NCI-H774 (cell line): Measurements from ENCODE around the gene ABCA10.
"Not testable (repeated sequence)": the region's sequence is repeated elsewhere in the genome, so short reads cannot be mapped to it uniquely, and the experiment has no call there.

Experiments
- DNase-seq: peaks from one replicate; lab custom pipeline; 2025; lab: John Stamatoyannopoulos, UW

The ABCA10 gene

DNA sequence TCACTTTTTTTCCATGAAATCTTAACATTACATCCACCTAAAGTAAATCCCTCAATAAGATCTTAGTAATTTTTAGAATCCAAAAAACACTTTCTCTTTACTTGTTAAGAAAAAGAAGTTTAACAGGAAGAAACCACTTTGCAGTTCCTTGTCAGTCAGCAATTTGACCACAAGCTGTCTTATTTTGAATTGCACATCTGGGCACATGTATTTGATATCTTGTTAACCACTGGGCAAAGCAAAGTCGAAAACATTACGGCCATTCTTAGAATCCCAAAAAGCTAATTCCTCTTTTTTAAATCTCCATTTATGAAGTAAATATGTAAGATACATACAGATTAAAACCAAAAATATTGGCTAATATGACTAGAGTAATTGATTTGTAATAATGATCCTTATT, 1.1 kb downstream of the ABCA10 start:
- no peak for DNase-seq

DNA sequence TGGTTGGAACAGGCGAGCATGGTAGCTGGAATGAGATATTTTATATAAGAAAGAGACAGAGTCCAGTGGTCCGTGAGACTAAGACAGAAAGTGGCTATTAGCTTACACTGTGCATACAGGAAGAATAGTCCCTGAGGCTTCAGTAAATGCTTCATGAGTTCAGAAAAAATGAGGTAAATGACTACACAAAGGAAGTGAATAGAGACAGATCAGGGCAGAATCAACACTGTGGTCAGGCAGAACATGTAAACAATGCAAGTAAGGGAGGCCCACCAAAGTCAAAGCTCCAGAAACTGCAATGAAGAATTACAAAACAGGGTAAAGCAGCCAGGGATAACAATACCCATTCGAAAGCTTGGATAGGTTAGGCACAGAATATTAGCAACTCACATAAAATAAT, 4.8 kb downstream of the ABCA10 start:
- DNase-seq, result no peak

DNA sequence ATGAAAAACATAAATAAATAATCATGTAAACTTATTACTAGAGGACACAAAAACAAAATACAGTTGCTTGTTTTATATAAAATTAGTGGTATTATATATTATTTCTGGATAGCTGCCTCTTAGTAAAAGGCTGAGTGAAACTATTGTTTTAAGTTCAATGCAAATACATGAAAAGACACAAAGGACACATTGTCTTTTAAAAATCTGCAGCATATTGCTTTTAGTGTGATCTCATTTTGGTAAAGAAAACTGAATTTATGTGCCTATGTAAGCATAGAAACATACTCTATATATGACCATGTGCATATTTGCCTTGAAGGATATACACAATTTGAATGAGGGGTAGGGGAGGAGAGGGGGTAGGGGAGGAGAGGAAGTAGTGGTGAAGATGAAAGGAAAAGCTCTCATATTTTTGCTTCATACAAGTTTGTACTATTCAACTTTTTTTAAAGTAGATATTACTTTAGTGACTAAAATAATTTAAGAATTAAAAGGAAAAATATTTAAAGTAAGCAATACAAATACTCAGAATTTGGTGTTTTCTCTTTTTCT, 5.8 kb downstream of the ABCA10 start:
- DNase-seq, result no peak

DNA sequence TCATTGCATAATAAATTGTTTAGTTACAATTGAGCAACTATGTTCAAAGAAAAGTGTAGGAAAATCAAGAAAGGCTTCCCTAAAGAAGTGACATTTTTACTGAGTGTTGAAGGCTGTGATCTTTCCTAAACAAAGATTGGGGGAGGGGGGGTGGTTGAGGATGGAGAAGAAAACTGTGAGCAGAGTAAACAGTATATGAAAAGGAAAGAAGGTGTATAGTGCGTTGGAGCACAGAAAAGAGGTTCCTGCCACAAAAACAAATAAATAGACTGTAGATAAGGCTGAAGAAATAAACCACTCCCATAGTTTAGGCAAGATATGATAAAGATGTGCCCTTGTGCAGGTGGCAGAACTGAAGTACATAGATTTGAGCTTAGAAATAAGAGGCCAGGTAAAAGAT, 8.5 kb downstream of the ABCA10 start:
- DNase-seq, result no peak

- no peak for DNase-seq
These were observed 9.6 kb downstream of the ABCA10 start for GRCh38 chr17:69218986-69219385.

DNA sequence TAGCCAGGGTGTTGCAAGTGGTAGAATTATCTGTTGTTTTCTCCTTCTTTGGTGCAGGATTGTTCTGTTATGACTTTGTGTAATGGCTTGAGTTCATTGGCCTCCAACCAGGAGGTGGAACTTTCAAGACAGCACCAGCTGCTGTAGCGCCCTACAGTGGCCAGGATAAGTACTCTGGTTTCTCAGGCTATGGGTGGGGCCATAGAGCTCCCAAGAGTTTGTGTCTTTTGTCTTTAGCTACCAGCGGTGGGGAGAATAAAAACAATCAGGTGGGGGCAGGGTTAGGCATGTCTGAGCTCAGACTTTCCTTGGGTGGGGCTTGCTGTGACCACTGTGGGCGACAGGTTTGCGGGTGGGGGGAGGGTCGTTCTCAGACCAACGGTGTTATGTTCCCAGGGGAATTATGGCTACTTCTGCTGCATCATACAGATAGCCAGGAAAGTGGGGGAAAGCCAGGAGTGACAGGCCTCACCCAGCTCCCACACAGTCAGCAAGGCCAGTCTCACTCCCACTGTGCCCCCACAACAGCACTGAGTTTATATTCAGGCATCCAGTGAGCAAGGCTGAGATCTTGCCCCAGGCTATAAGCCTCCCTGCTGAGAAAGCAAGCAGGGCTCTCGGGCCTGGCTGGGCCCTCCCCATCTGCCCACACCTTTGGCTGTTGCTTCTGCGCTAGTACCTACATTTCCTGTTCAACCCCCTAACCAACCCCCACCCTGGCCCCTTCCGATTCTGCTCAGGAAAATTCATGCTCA, 15.4 kb downstream of the ABCA10 start:
- no peak for DNase-seq

DNA sequence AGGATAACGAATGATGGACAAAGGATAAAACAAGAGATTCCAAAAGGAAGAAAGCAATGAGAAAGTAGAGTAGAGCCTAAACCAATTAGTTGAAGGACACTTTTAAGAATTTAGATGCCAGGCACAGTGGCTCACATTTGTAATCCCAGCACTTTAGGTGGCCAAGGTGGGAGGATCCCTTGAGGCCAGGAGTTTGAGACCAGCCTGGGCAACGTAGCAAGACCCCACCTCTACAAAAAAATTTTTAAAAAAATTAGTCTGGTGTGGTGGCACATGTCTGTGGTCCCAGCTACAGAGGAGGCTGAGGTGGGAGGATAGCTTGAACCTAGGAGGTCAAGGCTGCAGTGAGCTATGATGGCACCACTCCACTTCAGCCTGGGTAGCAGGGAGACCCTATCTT, 20.0 kb downstream of the ABCA10 start:
- DNase-seq, result no peak

- no peak for DNase-seq
These were observed 21.5 kb downstream of the ABCA10 start for GRCh38 chr17:69207151-69207550.

- no peak for DNase-seq
These were observed 30.4 kb downstream of the ABCA10 start for GRCh38 chr17:69198238-69198637.

DNA sequence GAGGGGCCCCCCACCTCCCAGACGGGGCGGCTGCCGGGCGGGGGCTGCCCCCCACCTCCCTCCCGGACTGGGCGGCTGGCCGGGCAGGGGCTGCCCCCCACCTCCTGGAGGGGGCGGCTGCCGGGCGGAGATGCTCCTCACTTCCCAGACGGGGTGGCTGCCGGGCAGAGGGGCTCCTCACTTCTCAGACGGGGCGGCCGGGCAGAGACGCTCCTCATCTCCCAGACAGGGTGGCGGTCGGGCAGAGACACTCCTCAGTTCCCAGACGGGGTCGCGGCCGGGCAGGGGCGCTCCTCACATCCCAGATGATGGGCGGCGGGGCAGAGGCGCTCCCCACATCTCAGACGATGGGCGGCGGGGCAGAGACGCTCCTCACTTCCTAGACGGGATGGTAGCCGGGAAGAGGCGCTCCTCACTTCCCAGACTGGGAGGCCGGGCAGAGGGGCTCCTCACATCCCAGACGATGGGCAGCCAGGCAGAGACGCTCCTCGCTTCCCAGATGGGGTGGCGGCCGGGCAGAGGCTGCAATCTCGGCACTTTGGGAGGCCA, 32.4 kb downstream of the ABCA10 start:
- not testable (repeated sequence) for DNase-seq

- no peak for DNase-seq
These were observed 35.9 kb downstream of the ABCA10 start for GRCh38 chr17:69192754-69193153.

GRCh38 chr17:69188796-69189195, 39.8 kb downstream of the ABCA10 start:
- no peak for DNase-seq

DNA sequence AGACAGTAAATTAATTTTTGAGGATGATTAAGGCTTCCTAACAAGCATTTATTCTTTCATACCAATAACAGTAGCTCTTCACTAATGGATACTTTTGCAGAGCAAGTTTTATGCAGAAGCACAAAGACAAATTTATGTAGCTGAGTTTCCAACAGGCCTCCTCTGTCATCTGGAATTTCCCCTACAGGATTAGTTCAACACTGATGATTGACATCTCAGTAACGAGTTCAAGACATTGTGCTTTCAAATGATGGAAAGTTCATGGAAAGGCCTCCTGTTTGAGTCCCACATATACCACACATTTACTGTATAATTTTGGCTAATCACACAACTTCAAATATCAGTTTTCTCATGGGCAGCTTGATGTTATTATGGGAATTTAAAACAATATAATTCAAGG, 40.6 kb downstream of the ABCA10 start:
- no peak for DNase-seq

GRCh38 chr17:69187294-69187693, 41.3 kb downstream of the ABCA10 start:
- no peak for DNase-seq

DNA sequence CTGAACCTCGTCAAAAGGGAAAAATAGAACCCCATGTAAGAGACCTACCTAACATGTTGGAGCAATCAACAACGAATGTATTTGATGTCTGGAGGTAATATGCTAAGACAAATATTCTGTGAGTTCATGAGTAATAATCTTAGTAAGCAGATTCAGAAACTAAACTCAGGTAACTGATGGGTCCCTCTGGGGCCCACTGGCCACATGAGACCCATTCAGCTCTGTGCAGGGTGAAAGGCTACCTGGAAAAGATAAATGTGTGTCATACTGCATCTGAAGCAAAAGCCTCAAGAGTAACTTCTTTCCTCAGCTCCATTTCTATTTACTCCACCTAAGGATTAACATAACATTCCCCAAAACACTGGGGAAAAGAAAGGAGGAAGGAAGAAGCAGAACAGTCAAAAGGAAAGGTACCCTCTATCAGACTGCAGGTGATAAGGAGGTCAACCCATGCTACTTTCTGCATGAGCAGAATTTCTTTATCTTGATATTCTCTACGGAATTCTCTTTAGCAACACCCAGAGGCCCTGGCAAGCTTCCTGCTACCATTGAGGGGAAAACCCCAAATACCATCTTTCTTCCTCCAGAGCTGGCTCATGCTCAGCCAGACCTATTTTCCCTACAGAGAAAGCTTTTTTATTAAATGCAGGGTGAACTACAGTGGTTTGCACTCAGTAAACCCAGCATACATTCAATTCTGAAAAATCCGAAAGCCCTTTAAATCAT, 49.2 kb downstream of the ABCA10 start:
- DNase-seq, result no peak

DNA sequence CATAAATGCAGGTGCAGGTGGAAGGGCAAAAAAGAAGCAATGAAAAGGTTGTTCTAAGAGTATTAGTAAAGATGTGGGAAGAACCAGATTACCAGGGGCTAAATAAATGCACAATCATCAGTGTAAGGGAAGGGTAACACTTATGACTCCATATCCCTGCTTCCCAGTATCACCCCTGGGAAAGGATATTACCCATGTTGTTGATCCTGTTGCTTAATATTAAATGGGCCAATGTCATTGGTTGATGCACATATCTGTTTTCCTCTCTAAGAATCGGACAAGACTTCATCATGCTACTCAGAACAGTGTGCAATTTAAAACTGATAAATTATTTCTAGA, 52.2 kb downstream of the ABCA10 start:
- no peak for DNase-seq

- DNase-seq, result no peak
These were observed 52.8 kb downstream of the ABCA10 start for GRCh38 chr17:69175625-69176456.

GRCh38 chr17:69175262-69175624, 53.4 kb downstream of the ABCA10 start:
- DNase-seq, result no peak

DNA sequence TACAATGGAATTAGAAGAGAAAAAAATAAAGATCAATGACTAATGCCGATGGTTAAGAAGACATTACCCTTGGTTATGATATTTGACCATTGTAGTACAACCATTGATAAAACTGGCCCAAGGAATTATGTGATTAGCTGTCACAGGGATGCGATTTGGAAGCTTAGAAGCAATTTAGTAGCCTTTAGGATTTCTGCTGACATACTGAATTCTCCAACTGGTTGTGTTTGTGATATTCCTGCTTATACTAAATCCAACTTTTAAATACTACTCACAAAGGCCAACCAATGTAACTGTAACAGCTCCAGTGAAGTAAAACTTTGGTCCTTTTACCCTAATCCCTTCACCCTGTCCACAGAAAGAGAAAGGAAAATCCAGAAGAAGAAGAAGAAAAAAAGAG, 55.5 kb downstream of the ABCA10 start:
- DNase-seq, result no peak

DNA sequence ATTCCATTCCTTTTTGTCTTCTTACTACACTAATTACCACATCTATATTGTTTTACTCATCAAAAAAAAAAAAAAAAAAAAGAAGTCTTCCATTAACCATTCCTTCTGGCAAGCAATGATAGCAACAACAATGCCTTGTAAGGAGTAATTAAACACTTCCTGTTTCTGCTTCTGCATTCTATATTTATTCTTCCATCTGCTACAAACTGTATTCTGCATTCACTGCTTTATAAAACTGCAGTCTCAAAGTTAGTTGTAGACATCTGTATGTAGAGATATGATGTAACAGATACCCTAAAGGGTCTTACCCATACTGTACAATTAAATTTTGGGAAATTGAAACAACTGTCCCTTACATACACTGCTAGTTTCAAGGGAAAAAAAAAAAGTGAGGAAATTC, 58.2 kb downstream of the ABCA10 start:
- no peak for DNase-seq

DNA sequence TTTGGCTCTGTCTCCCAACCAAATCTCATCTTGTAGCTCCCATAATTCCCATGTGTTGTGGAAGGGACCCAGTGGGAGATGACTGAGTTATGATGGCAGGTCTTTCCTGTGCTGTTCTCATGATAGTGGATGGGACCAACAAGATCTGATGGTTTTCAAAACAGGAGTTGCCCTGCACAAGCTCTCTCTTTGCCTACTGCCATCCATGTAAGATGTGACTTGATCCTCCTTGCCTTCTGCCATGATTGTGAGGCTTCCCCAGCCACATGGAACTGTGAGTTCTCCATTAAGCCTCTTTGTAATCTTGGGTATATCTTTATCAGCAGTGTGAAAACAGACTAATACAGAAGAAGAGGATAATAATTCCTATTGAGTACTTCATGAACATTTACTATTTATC, 60.0 kb downstream of the ABCA10 start:
- DNase-seq, result not testable (repeated sequence)

DNA sequence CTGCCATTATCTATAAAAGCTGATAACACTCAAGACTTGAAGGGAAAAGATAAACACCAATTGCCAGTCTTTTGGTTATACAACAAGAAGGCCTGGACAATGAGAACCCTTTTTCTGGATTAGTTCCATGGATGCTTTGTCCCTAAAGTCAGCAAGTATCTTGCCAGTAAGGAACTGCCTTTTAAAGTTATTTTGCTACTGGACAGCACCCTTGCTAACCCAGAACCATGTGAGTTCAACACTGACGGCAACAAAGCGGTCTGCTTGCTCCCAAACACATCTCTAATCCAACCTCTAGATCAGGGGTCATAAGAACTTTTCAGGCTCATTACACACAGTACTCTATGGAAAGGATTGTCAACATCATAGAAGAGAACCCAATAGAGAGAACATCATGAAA, 61.7 kb downstream of the ABCA10 start:
- DNase-seq, result no peak
